Immature natural killer cell (primary cell): ENCODE results near the gene ARHGAP26. TPM values are rescaled to one million over a fixed set of nuclear protein-coding genes. Genes with fewer than 3 reads are reported as not detected.

Experiments
- DNase-seq, 3 donors: peaks; one replicate each; pipeline ENCODE4 v3.0.0; 2022; ENCODE audit warnings: mixed read lengths in 1 of 3
- H3K27ac Mint-ChIP-seq, 6 donors: one replicate each; pipeline ENCODE4 v1.8.0; 2020; ENCODE audit warnings: mixed read lengths in 6 of 6, mild to moderate bottlenecking in 5 of 6, inconsistent platforms in 4 of 6, moderate library complexity in 3 of 6
- H3K27me3 Mint-ChIP-seq, 3 donors: one replicate each; pipeline ENCODE4 v1.8.0; 2020 to 2021; ENCODE audit warnings: low read depth in 3 of 3, mild to moderate bottlenecking in 3 of 3, mixed read lengths in 3 of 3, moderate library complexity in 3 of 3, inconsistent platforms in 1 of 3
- H3K36me3 Mint-ChIP-seq, 3 donors: one replicate each; pipeline ENCODE4 v1.8.0; 2020; ENCODE audit warnings: mixed read lengths in 3 of 3, inconsistent platforms in 2 of 3, mild to moderate bottlenecking in 2 of 3
- H3K4me1 Mint-ChIP-seq, 2 donors: one replicate each; pipeline ENCODE4 v1.8.0; 2020; ENCODE audit warnings: inconsistent platforms in 2 of 2, mild to moderate bottlenecking in 2 of 2, mixed read lengths in 2 of 2, moderate library complexity in 1 of 2
- H3K4me3 Mint-ChIP-seq, 5 donors: one replicate each; pipeline ENCODE4 v1.8.0; 2020; ENCODE audit warnings: mild to moderate bottlenecking in 5 of 5, mixed read lengths in 5 of 5, inconsistent platforms in 3 of 5, moderate library complexity in 3 of 5
- H3K9me3 Mint-ChIP-seq, 6 donors: one replicate each; pipeline ENCODE4 v1.8.0; 2020; ENCODE audit warnings: mild to moderate bottlenecking in 6 of 6, mixed read lengths in 6 of 6, inconsistent platforms in 4 of 6, moderate library complexity in 3 of 6
- polyA plus RNA-seq, 3 donors: library from polyadenylated mRNA; unstranded; fragments of 300-500 nt; fragmentation: Illumina TruSeq; gene quantifications; one replicate each; pipeline ENCODE4 v1.2.3, GENCODE V29; 2021

The ARHGAP26 gene
- polyA plus RNA-seq, 3 donors from 2014 or later, result 14.5 to 43.7 (median 17.6) TPM

DNA sequence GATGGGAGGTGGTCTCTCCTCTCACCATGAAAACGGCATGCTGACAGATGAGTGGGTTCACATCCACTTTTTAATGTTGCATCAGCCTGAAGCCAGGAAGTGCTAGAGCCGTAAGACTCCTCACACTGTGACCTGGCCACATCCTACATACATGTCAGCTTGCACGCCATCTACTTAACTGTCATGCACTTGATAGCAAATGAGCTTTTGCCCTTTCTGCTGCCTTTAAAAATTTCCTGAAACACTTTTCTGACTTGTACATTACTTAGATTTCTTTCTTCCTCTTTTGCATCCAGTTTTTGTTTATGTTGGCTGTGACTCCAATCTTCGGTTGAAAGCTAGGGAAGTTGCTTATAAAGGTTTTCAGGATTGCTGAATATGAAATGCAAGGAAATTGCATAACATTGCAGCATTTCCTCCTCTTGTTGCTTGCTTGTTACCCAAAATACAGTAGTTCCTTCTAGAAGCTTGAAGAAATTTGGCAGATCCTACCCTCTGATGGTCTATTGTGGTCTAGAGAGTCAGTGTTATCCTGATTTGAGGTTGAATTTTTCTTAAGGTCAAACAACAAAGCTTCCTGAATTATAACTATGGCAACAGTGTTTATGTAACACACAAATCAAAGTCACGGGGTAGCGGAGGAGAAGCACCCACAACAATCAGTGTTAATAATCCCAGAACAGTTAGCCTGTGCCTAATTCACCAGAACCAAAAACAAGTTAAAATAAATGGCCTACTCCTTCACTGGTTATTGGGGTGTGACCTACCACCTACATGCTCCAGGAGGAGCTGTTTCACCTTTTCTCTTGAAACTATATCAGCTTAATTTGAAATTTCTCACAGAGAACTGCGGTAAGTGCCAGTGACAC is 232.5 kb downstream of the ARHGAP26 start:
- H3K4me3 Mint-ChIP-seq, result peak overlapping the region; percentile 72 to 83 (median 75)
- H3K27ac Mint-ChIP-seq, result peak overlapping the region; percentile 94 to 100 (median 98)
- H3K4me1 Mint-ChIP-seq, result peaks cover 98 to 100% of the 10 kb centered on the region in 2 donors
- no peaks in the 10 kb centered on the region for H3K9me3 Mint-ChIP-seq
- peak; percentile 86 to 87 (median 86) for DNase-seq
- peaks cover 0 to 5% (median 5%) of the 10 kb centered on the region in 3 donors for H3K36me3 Mint-ChIP-seq
- H3K27me3 Mint-ChIP-seq, result peaks cover 4 to 30% (median 20%) of the 10 kb centered on the region in 3 donors

DNA sequence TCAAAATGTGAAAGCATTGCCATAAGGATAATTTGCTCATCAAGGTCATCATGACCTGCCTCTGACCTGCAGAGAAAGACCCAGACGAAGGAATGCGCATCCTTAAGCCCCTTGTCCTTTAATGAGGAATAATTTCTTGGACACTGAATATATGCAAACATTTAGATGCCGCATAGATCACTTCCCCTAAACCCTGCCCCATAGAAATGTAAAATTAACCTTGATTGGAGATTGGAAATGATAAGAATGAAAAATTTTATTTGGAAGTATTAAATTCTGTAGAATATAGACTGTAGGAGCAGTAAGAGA is 233.1 kb downstream of the ARHGAP26 start:
- Mint-ChIP-seq H3K4me1 (peaks cover 98 to 100% of the 10 kb centered on the region in 2 donors), H3K27me3 (peaks cover 4 to 32% (median 22%) of the 10 kb centered on the region in 3 donors), H3K27ac (peak overlapping the region; percentile 94 to 100 (median 98)), H3K36me3 (peaks cover 0 to 5% (median 5%) of the 10 kb centered on the region in 3 donors), H3K9me3 (no peaks in the 10 kb centered on the region), H3K4me3 (peak overlapping the region; percentile 72 to 83 (median 75))
- DNase-seq, result no peak

DNA sequence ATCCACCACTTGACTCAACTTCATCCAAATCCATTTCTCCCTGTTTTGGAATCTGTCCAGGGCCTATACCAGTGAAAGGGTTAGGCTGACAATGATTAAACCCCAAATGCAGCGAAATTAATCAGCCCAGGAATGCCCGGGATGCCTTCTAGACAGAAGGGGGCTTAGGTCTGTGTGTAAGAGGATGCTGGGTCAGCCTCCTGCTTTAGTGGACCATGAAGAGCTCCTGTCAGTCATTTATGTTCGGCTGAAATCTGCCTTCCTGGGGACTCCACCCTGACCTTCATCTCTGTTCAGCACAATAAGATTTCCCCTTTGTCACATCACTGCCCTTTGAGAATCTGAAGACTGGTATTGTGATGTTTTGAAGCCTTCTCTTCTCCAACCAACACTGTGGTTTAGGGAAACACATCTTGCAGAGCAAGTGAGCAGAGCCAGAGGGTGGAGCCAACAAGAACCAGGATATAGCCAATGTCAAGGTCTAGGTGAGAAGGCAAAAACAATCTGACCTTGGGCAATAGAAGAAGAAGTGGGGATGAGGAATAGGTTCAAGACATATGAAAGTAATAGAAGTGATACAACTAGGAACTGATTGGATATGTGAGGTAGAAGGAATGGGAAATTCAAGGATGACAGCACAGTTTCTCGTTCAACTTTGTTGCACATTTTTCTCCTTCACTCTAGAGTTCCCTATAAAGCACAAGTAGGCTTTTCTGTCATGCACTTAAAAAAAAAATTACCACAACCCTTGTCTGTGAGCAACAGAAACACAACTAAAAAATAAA is 234.4 kb downstream of the ARHGAP26 start:
- peak overlapping the region; percentile 16 to 75 (median 47) for H3K4me3 Mint-ChIP-seq
- H3K4me1 Mint-ChIP-seq, result peaks cover 98 to 100% of the 10 kb centered on the region in 2 donors
- peaks cover 0 to 4% (median 4%) of the 10 kb centered on the region in 3 donors for H3K36me3 Mint-ChIP-seq
- DNase-seq, result no peak
- H3K27ac Mint-ChIP-seq, result peak overlapping the region; percentile 94 to 100 (median 98)
- H3K9me3 Mint-ChIP-seq, result no peaks in the 10 kb centered on the region
- peaks cover 11 to 43% (median 28%) of the 10 kb centered on the region in 3 donors for H3K27me3 Mint-ChIP-seq

DNA sequence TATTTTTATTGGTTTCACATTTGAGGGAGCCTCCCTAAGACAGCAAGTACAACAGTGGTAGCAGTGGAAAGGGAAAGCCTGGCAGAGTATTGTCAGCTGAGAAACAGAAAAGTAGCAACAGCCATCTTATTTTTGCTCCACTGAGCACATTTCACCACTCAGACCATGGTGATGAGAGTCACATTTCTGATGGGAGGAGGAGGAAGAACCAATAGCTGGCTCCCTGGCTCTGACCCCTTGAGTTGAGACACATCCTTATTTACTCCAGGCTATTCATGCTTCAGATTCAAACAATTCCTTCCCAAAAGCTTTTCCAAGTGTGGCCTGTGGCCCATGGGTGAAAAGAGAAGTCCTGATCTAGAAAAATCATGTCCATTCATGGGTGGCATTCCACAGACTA is 236.3 kb downstream of the ARHGAP26 start:
- Mint-ChIP-seq H3K36me3 (no peaks in the 10 kb centered on the region), H3K9me3 (no peaks in the 10 kb centered on the region), H3K4me1 (peaks cover 94 to 99% of the 10 kb centered on the region in 2 donors), H3K27me3 (peaks cover 11 to 38% (median 31%) of the 10 kb centered on the region in 3 donors), H3K27ac (peak overlapping the region; percentile 94 to 100 (median 98)), H3K4me3 (peak overlapping the region in 4 of 5 donors; percentile 7 to 33 (median 13))
- no peak for DNase-seq

DNA sequence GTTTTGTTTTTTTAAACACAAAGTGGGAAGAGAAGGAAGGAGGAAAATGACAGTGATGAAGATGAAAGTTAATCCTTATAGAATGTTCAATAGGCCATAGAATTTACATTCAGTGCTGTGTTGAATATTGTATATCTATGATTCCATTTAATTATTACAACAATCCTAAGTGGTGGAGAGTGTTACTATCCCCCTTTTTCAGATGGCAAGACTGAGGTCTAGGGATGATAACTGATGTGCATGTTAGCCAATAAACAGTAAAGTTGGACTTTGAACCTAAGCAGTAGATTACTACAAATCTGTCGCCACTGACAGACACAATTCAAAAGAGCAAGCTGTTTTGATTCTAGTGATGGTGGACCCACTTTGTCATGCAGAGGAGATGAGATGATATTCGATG is 237.9 kb downstream of the ARHGAP26 start:
- H3K36me3 Mint-ChIP-seq, result no peaks in the 10 kb centered on the region
- no peak for DNase-seq
- peaks cover 79 to 89% of the 10 kb centered on the region in 2 donors for H3K4me1 Mint-ChIP-seq
- peaks cover 7 to 23% (median 20%) of the 10 kb centered on the region in 3 donors for H3K27me3 Mint-ChIP-seq
- H3K4me3 Mint-ChIP-seq, result peak overlapping the region; percentile 56 to 72 (median 63)
- no peaks in the 10 kb centered on the region for H3K9me3 Mint-ChIP-seq
- peak overlapping the region; percentile 94 to 99 (median 98) for H3K27ac Mint-ChIP-seq

DNA sequence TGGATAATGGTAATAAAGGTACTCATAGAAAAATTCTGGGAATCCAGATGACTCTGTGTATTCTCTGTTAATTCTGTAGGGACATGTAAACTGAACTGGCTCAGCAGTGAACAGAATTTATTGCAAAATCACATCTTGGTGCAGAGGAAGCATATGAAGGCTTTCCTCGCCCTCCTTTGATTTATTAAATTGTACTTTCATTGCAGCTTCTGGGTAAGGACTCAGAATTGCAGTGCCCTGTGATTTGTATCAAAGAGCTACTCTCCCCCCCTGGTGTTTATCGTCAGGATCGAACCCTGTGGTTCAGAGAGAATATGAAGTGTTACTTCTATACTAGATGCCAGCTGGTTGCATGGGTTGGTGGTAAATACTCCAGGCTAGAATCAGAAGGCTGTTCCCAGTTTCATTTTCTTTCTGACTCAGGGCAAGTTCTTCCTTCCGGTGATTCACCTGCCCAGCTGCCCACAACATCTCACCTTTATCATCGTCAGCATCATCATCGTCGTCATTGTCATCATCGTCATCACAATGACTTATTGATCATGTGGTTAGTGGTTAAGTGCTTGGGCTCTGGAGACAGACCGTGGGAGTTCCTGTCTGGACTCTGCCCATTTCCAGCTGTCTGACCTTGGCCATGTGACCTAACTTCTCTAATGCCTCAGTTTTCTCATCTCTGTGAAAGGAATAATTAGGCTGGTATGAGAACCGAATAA is 238.8 kb downstream of the ARHGAP26 start:
- Mint-ChIP-seq H3K27me3 (peaks cover 7 to 17% (median 16%) of the 10 kb centered on the region in 3 donors), H3K9me3 (no peaks in the 10 kb centered on the region), H3K36me3 (peaks cover 0 to 3% (median 1%) of the 10 kb centered on the region in 3 donors), H3K4me1 (peaks cover 71 to 80% of the 10 kb centered on the region in 2 donors), H3K27ac (peak overlapping the region; percentile 94 to 99 (median 98)), H3K4me3 (peak overlapping the region; percentile 56 to 72 (median 63))
- DNase-seq, result peak; percentile 96

DNA sequence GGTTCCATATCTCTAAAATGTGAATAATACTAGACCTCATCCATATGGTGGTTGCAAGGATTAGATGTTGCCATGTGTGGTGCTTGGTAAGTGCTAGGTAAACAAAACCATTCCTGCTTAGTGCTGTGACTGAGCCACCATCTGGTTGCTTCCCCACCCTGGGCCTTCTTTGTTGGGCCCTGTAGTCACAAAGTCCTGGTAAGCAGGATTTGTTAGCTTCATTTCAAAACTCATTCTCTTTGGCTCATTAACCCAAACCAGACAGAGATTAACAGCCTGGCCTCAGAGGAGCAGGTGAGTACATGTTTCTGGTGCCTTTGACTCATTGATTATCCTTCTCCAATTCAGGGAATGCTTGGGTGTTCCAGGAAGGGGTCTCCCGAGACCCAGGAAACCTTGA is 240.2 kb downstream of the ARHGAP26 start:
- H3K9me3 Mint-ChIP-seq, result no peaks in the 10 kb centered on the region
- no peak for DNase-seq
- H3K4me3 Mint-ChIP-seq, result peak overlapping the region in 2 of 5 donors; percentile 7 to 17
- H3K27ac Mint-ChIP-seq, result peak overlapping the region; percentile 94 to 99 (median 98)
- H3K36me3 Mint-ChIP-seq, result peaks cover 4 to 16% (median 5%) of the 10 kb centered on the region in 3 donors
- peaks cover 59 to 66% of the 10 kb centered on the region in 2 donors for H3K4me1 Mint-ChIP-seq
- H3K27me3 Mint-ChIP-seq, result peaks cover 7 to 18% (median 16%) of the 10 kb centered on the region in 3 donors

DNA sequence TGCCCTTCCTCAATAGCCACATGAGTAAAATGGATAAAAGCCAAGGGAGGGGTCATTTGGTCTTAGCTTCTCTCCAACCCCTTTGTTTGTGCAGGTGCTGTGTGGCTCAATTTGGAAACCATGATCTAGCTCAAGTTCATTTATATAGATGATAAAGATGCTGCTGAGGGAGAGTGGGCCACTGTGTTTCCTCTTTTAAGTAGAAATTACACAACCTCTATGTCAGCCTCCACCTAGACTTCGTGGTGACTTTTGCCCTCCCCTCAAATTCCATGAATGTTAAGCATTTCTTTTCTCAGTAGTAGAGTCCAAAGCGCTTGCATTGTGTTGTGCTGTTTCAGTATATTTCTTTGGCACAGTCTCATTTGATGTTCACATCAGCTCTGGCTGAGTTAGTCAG is 241.4 kb downstream of the ARHGAP26 start:
- Mint-ChIP-seq H3K27ac (peak overlapping the region; percentile 83 to 99 (median 98)), H3K4me3 (no peak overlapping the region), H3K4me1 (peaks cover 49 to 54% of the 10 kb centered on the region in 2 donors), H3K36me3 (peaks cover 4 to 17% (median 10%) of the 10 kb centered on the region in 3 donors), H3K27me3 (peaks cover 7 to 18% (median 16%) of the 10 kb centered on the region in 3 donors), H3K9me3 (no peaks in the 10 kb centered on the region)
- DNase-seq, result no peak

DNA sequence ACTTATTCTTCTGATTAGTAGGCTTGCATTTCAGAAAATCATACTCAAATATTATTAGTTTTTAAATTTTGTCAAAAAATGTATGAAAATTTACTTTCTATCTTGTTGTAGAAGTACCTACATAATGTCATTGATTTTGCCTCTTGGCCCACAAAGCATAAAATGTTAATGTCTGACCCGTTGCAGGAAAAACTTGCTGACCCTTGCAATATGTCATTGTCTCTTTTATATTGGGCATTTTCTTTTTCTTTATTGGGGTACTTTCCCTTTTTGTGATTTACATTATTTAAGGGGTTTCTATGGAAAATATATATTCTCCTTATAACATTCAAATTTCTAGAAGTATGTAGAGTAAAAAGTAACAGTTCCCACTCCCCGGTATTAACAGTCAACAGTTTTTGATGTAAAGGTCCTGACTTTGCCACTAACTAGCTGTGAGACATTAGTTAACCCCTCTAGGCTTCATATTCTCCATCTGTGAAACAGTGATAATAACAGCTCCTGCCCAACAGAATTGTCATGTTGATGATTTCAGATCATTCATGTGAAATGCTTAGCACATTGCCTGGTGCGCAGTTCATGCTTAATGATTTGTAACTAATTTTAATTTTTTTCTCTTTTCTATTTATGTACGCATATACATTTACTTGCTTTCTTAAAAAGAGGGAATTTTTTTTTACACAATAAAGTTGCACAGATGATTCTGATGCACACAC is 243.2 kb downstream of the ARHGAP26 start:
- Mint-ChIP-seq H3K4me3 (no peak overlapping the region), H3K4me1 (peaks cover 36 to 53% of the 10 kb centered on the region in 2 donors), H3K27ac (peak overlapping the region in 5 of 6 donors; percentile 34 to 84 (median 67)), H3K9me3 (no peaks in the 10 kb centered on the region), H3K36me3 (peaks cover 16 to 26% (median 21%) of the 10 kb centered on the region in 3 donors), H3K27me3 (peaks cover 7 to 12% (median 12%) of the 10 kb centered on the region in 3 donors)
- DNase-seq, result no peak

DNA sequence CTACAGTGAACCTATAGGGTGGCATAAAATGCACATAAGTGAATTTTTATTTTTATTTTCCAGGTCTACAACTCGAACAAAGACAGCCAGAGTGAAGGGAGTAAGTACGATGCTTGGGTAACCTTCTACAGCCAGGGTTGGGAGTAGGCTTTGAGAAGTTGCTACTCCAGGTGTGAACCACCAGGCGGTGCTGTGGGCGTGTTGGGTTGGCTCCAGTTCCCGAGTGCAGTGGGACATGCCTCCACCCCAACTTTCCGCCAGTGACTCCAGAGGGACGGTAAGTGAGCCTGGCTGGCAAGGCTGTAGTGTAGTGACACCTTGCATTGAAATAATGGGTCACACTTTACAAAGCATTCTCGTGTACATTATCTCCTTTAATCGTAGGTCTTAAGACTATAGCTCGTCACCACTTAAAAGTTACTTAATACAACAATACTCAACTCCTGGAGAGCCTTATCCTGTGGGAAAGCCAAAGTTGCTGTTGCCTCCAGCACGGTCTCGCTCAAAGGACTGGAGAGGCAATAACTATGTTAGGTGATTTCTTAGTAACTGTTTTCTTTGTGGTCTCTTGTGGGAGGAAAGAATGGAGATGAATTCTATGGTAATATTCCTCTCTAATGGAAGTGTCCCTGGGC is 244.0 kb downstream of the ARHGAP26 start:
- H3K36me3 Mint-ChIP-seq, result peaks cover 17 to 34% (median 23%) of the 10 kb centered on the region in 3 donors
- H3K4me3 Mint-ChIP-seq, result no peak overlapping the region
- DNase-seq, result no peak
- H3K27me3 Mint-ChIP-seq, result peaks cover 5 to 8% (median 6%) of the 10 kb centered on the region in 3 donors
- H3K9me3 Mint-ChIP-seq, result no peaks in the 10 kb centered on the region
- peak overlapping the region; percentile 14 to 71 (median 46) for H3K27ac Mint-ChIP-seq
- peaks cover 30 to 53% of the 10 kb centered on the region in 2 donors for H3K4me1 Mint-ChIP-seq

DNA sequence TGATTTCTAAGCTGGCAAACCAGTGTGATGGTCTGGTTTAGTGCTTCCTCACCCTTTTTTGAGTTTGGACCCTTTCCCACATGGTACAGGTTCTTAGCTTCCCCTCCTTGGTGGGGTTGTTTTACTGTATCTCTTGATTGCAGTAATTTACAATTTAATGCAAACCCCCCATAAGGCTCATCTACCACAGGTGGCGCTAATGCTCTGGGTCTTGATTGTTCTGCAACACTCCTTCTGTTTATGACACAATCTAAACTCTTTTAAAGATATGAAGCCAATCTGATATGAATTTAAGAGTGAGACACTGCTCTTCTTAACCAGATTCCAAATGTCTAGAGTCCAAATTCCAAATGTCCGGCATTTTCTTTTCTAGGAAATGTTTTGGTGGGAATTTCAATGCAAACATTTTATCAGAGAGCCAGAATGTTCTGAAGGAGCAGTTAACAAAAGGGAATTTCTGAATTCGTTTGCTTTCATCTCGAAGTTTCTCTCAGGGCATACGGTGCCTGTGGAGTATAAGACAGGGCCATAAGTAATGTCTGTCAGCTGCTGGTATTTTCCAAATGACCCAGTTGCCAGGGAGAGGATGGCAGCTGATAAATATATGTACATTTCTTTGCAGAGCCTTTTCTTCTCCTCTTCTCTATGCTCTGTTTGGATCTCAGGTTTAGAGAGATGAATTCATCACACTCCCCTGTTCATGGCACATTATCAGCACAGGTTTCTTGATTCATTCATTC is 246.8 kb downstream of the ARHGAP26 start:
- peak; percentile 39 to 47 (median 44) for DNase-seq
- no peaks in the 10 kb centered on the region for H3K9me3 Mint-ChIP-seq
- peak overlapping the region; percentile 39 to 72 (median 63) for H3K27ac Mint-ChIP-seq
- peaks cover 27 to 44% (median 33%) of the 10 kb centered on the region in 3 donors for H3K36me3 Mint-ChIP-seq
- no peak overlapping the region for H3K4me3 Mint-ChIP-seq
- peaks cover 13 to 44% of the 10 kb centered on the region in 2 donors for H3K4me1 Mint-ChIP-seq
- peaks cover 0 to 3% (median 2%) of the 10 kb centered on the region in 3 donors for H3K27me3 Mint-ChIP-seq

DNA sequence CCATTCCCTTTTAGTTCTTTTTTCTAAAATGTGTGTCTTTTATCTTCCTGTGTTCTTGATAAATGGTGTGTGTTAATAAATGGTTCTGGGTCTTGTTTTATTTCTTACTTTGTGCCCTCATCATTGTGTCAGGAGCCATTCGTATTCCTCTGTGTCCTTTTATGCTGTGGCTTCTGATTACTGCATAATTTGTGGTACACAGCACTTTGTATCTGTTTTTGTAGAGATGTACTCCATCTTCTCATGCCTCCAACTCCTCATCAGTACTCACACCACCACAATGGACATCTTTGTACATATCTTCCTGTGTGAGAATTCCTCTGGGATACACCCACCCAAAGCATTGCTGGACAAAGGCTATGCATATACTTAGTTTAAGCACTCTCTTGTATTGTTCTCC is 247.4 kb downstream of the ARHGAP26 start:
- peaks cover 13 to 42% of the 10 kb centered on the region in 2 donors for H3K4me1 Mint-ChIP-seq
- H3K9me3 Mint-ChIP-seq, result no peaks in the 10 kb centered on the region
- H3K27me3 Mint-ChIP-seq, result peaks cover 0 to 3% (median 2%) of the 10 kb centered on the region in 3 donors
- peak overlapping the region; percentile 32 to 72 (median 56) for H3K27ac Mint-ChIP-seq
- DNase-seq, result no peak
- no peak overlapping the region for H3K4me3 Mint-ChIP-seq
- peaks cover 27 to 44% (median 33%) of the 10 kb centered on the region in 3 donors for H3K36me3 Mint-ChIP-seq
